IPS-18c (cell line): ENCODE data around the gene CEP104.
"Not testable (repeated sequence)": the region's sequence is repeated elsewhere in the genome, so short reads cannot be mapped to it uniquely, and the experiment has no call there.

Experiments
- H3K4me3 ChIP-seq: 2 replicates; pipeline ENCODE4 v1.7.0; 2013; ENCODE audit warnings: low read depth, mild to moderate bottlenecking, low read length, moderate library complexity; ENCODE audit not compliant: insufficient read depth
- H3K9me3 ChIP-seq: one replicate; pipeline ENCODE4 v1.6.1; 2013; ENCODE audit warnings: mild to moderate bottlenecking, low read length, moderate library complexity; ENCODE audit not compliant: control insufficient read depth, insufficient read depth

Gene CEP104

GRCh38 chr1:3820316-3820715, 36.7 kb downstream of the CEP104 start:
- H3K9me3 ChIP-seq: no peaks in the 10 kb centered on the region
- H3K4me3 ChIP-seq: no peak overlapping the region

- Histone ChIP-seq H3K4me3 (no peak overlapping the region), H3K9me3 (no peaks in the 10 kb centered on the region)
These were observed 37.2 kb downstream of the CEP104 start for GRCh38 chr1:3819771-3820200.

GRCh38 chr1:3817821-3818597, 39.0 kb downstream of the CEP104 start:
- no peaks in the 10 kb centered on the region for H3K9me3 ChIP-seq
- no peak overlapping the region for H3K4me3 ChIP-seq

GRCh38 chr1:3817138-3817740, 39.8 kb downstream of the CEP104 start:
- Histone ChIP-seq H3K4me3 (no peak overlapping the region), H3K9me3 (no peaks in the 10 kb centered on the region)

GRCh38 chr1:3816331-3817137, 40.5 kb downstream of the CEP104 start:
- Histone ChIP-seq H3K9me3 (no peaks in the 10 kb centered on the region), H3K4me3 (no peak overlapping the region)

- Histone ChIP-seq H3K9me3 (no peaks in the 10 kb centered on the region), H3K4me3 (no peak overlapping the region)
These were observed 42.0 kb downstream of the CEP104 start for GRCh38 chr1:3814771-3815561.

- no peaks in the 10 kb centered on the region for H3K9me3 ChIP-seq
- H3K4me3 ChIP-seq: no peak overlapping the region
These were observed 42.9 kb downstream of the CEP104 start for GRCh38 chr1:3814065-3814464.

GRCh38 chr1:3811595-3811911, 45.5 kb downstream of the CEP104 start:
- no peak overlapping the region for H3K4me3 ChIP-seq
- H3K9me3 ChIP-seq: peaks cover 5% of the 10 kb centered on the region

- H3K9me3 ChIP-seq, H3K4me3 ChIP-seq: not testable (repeated sequence)
These were observed 46.8 kb downstream of the CEP104 start for GRCh38 chr1:3810149-3810761.

- peaks cover 7% of the 10 kb centered on the region for H3K9me3 ChIP-seq
- H3K4me3 ChIP-seq: no peak overlapping the region
These were observed 47.3 kb downstream of the CEP104 start for GRCh38 chr1:3809680-3810079.

GRCh38 chr1:3807769-3808168, 49.2 kb downstream of the CEP104 start:
- H3K4me3 ChIP-seq: no peak overlapping the region; the same call in 1 of the 2 replicates
- peaks cover 7% of the 10 kb centered on the region for H3K9me3 ChIP-seq

- H3K9me3 ChIP-seq: peaks cover 7% of the 10 kb centered on the region
- H3K4me3 ChIP-seq: no peak overlapping the region
These were observed 52.0 kb downstream of the CEP104 start for GRCh38 chr1:3805038-3805437.

- H3K9me3 ChIP-seq, H3K4me3 ChIP-seq: not testable (repeated sequence)
These were observed 52.4 kb downstream of the CEP104 start for GRCh38 chr1:3804627-3804944.

- H3K9me3 ChIP-seq: peaks cover 7% of the 10 kb centered on the region
- no peak overlapping the region for H3K4me3 ChIP-seq
These were observed 52.9 kb downstream of the CEP104 start for GRCh38 chr1:3803905-3804626.

- not testable (repeated sequence) for H3K4me3 ChIP-seq, H3K9me3 ChIP-seq
These were observed 56.2 kb downstream of the CEP104 start for GRCh38 chr1:3800795-3801194.

GRCh38 chr1:3799976-3800685, 56.9 kb downstream of the CEP104 start:
- no peaks in the 10 kb centered on the region for H3K9me3 ChIP-seq
- no peak overlapping the region for H3K4me3 ChIP-seq
